ENCODE measurements around the gene TUBE1.
A peak's percentile ranks its signal among the peaks of the same experiment; 100 is the strongest.

Gene TUBE1

GRCh38 chr6:112087136-112087911 lies at the start of gene TUBE1, which contains the start of gene FAM229B:
Gene TUBE1 (minus strand): TSS chr6:112087482. CDS start chr6:112087434, 48 bp downstream.
Gene FAM229B (plus strand): TSS chr6:112087591. CDS start chr6:112099284, 11,693 bp downstream.
- Histone ChIP-seq H3K27ac (peak within 1 kb of the TSS; percentile 62), H3K9me3 (ENCODE audit: control insufficient read depth, low read length) (no peaks in the 10 kb centered on the region), H3K4me1 (no peaks in the 10 kb centered on the region), H3K36me3 (ENCODE audit: control insufficient read depth, insufficient read depth, low read length) (no peaks in the 10 kb centered on the region), H3K4me2 (ENCODE audit: low read length) (peak within 1 kb of the TSS; percentile 90), H3K9ac (peak within 1 kb of the TSS; percentile 69), H3K27me3 (ENCODE audit: control insufficient read depth, insufficient read depth, low read length) (no peaks in the 10 kb centered on the region), H3K4me3 (ENCODE audit: low read depth, low read length) (peak within 1 kb of the TSS; percentile 84), H2AFZ (peak within 1 kb of the TSS; percentile 76), H3K79me2 (no peaks in the 10 kb centered on the region)
- TF ChIP-seq, protein P1, sequence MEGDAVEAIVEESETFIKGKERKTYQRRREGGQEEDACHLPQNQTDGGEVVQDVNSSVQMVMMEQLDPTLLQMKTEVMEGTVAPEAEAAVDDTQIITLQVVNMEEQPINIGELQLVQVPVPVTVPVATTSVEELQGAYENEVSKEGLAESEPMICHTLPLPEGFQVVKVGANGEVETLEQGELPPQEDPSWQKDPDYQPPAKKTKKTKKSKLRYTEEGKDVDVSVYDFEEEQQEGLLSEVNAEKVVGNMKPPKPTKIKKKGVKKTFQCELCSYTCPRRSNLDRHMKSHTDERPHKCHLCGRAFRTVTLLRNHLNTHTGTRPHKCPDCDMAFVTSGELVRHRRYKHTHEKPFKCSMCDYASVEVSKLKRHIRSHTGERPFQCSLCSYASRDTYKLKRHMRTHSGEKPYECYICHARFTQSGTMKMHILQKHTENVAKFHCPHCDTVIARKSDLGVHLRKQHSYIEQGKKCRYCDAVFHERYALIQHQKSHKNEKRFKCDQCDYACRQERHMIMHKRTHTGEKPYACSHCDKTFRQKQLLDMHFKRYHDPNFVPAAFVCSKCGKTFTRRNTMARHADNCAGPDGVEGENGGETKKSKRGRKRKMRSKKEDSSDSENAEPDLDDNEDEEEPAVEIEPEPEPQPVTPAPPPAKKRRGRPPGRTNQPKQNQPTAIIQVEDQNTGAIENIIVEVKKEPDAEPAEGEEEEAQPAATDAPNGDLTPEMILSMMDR (IDR thresholded peaks at IDR 0.05), result no peak

DNA sequence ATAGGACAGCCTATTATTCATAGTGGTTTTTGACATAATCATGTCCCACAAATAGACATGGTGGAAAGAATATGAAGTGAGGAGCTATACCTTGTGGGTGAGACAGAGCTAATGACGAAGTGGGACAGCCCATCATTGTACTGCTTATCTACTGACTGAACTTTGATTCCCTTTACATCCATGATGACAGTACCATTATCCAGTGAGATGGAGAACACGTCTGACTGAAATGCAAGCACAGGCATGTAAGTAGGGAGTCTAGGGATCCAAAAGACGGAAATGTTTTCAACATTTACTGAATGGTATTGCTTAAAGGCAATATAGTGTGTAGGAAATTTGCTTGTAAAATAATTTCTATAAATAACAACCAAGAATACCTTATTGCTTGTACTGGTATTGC lies 43.6 kb upstream of the TUBE1 start:
- H3K9me3 ChIP-seq (ENCODE audit: control insufficient read depth, low read length), result no peaks in the 10 kb centered on the region
- no peaks in the 10 kb centered on the region for H3K27me3 ChIP-seq (ENCODE audit: control insufficient read depth, insufficient read depth, low read length)
- TF ChIP-seq, protein P1 (IDR thresholded peaks at IDR 0.05), result no peak
- H3K36me3 ChIP-seq (ENCODE audit: control insufficient read depth, insufficient read depth, low read length), result no peaks in the 10 kb centered on the region
- no peaks in the 10 kb centered on the region for H3K79me2 ChIP-seq
- H3K4me1 ChIP-seq, result no peaks in the 10 kb centered on the region
- no peak overlapping the region for H2AFZ ChIP-seq
- no peak overlapping the region for H3K9ac ChIP-seq
- no peak overlapping the region for H3K27ac ChIP-seq
- no peak overlapping the region for H3K4me3 ChIP-seq (ENCODE audit: low read depth, low read length)
- H3K4me2 ChIP-seq (ENCODE audit: low read length), result no peak overlapping the region

DNA sequence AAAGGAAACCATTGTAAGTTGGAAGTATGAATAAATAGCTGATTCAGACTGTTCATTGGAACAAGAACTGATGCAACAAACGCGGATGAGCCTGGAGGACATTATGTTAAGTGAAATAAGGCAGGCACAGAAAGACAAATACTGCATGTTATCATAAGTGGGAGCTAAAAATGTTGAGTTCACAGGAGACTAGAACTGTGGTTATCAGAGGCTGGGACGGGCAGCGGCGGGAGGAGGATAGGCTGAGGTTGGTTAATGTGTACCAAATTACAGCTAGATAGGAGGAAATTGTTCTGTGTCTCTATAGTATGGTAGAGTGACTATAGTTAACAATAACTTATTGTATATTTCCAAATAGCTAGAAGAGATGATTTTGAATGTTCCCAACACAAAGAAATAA lies 40.9 kb upstream of the TUBE1 start:
- H3K27me3 ChIP-seq (ENCODE audit: control insufficient read depth, insufficient read depth, low read length), result no peaks in the 10 kb centered on the region
- H3K9ac ChIP-seq, result no peak overlapping the region
- no peak overlapping the region for H3K27ac ChIP-seq
- H3K4me3 ChIP-seq (ENCODE audit: low read depth, low read length), result no peak overlapping the region
- H3K36me3 ChIP-seq (ENCODE audit: control insufficient read depth, insufficient read depth, low read length), result no peaks in the 10 kb centered on the region
- no peaks in the 10 kb centered on the region for H3K79me2 ChIP-seq
- no peak overlapping the region for H3K4me2 ChIP-seq (ENCODE audit: low read length)
- no peaks in the 10 kb centered on the region for H3K4me1 ChIP-seq
- H3K9me3 ChIP-seq (ENCODE audit: control insufficient read depth, low read length), result no peaks in the 10 kb centered on the region
- TF ChIP-seq, protein P1 (IDR thresholded peaks at IDR 0.05), result no peak
- no peak overlapping the region for H2AFZ ChIP-seq

DNA sequence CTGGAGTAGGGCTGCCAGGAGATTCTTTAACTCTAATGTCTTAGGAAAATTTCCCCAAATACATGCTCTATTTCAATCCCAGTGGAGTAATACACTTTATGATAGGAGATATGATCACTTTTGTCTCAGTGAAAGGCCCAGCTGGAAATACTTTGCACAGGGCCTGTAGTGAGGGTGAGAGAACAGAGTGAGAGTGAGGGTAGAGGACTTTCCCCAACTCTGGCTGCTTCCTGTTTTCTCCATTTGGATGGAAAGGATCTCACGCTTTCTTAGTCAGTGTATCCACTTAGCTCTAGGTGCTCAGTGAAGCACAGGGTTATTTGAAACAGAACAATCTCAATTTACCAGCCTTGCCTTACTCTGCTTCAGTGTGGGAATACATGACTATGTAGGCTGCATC lies 36.7 kb upstream of the TUBE1 start:
- Histone ChIP-seq H3K27me3 (ENCODE audit: control insufficient read depth, insufficient read depth, low read length) (no peaks in the 10 kb centered on the region), H3K4me2 (ENCODE audit: low read length) (no peak overlapping the region), H3K9me3 (ENCODE audit: control insufficient read depth, low read length) (no peaks in the 10 kb centered on the region), H3K36me3 (ENCODE audit: control insufficient read depth, insufficient read depth, low read length) (no peaks in the 10 kb centered on the region), H3K4me1 (no peaks in the 10 kb centered on the region), H3K27ac (no peak overlapping the region), H3K9ac (no peak overlapping the region), H3K79me2 (no peaks in the 10 kb centered on the region), H3K4me3 (ENCODE audit: low read depth, low read length) (no peak overlapping the region), H2AFZ (no peak overlapping the region)
- TF ChIP-seq, protein P1 (IDR thresholded peaks at IDR 0.05), result no peak

DNA sequence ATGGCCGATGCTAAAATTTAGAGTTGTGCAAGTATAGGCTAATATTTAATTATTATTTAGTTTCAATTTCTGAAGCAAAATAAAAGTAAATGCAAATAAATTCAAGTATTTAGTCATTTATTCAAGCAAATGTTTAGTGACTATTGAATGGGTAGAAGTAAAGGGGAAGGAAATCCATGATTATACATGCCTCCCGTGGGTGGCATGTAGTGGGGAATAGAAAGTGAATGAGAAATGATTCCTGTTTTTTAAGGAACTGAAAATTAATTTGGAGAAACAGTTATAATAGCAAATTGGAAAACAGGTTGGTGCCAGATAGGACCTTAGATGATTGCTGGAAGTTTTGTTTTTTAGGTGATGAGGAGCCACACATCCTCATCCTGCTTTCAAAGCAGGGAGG lies 35.5 kb upstream of the TUBE1 start:
- H3K36me3 ChIP-seq (ENCODE audit: control insufficient read depth, insufficient read depth, low read length), result no peaks in the 10 kb centered on the region
- no peak overlapping the region for H3K9ac ChIP-seq
- no peaks in the 10 kb centered on the region for H3K27me3 ChIP-seq (ENCODE audit: control insufficient read depth, insufficient read depth, low read length)
- no peak overlapping the region for H3K4me3 ChIP-seq (ENCODE audit: low read depth, low read length)
- TF ChIP-seq, protein P1 (IDR thresholded peaks at IDR 0.05), result no peak
- H3K4me1 ChIP-seq, result no peaks in the 10 kb centered on the region
- H3K4me2 ChIP-seq (ENCODE audit: low read length), result no peak overlapping the region
- H2AFZ ChIP-seq, result no peak overlapping the region
- no peaks in the 10 kb centered on the region for H3K79me2 ChIP-seq
- H3K27ac ChIP-seq, result no peak overlapping the region
- H3K9me3 ChIP-seq (ENCODE audit: control insufficient read depth, low read length), result no peaks in the 10 kb centered on the region
